HepG2 (cell line): ENCODE measurements around the gene NCAPG. TPM values are rescaled to one million over a fixed set of nuclear protein-coding genes. Genes with fewer than 3 reads are reported as not detected.

Experiments used
- ATAC-seq: fragments of 200-7000 bp; cut with Tn5 transposase; 3 replicates; pipeline ENCODE4 v1.9.1; 2020; ENCODE audit warnings: mild to moderate bottlenecking, moderate library complexity
- BruUV-seq: library from RNA; stranded (reverse); fragments of 400-500 nt; replicated peaks from 2 replicates; lab custom pipeline; 2021; lab: Mats Ljungman, UMichigan
- CTCF ChIA-PET: fragments of 300-600 bp; formaldehyde crosslinking; extraction: SDS; loops from one replicate; lab custom pipeline; 2021; ENCODE audit warnings: low total read pairs, inconsistent platforms, low intra/inter-chr PET ratio; lab: Yijun Ruan, JAX
- POLR2A ChIA-PET: fragments of 350-600 bp; sonication (Branson Sonifier 250); formaldehyde crosslinking; loops from one replicate; lab custom pipeline; 2020; ENCODE audit warnings: antibody characterized with exemption, inconsistent platforms; lab: Yijun Ruan, JAX
- DNase-seq: peaks from one replicate; pipeline ENCODE4 v3.0.0-alpha.2; 2015; ENCODE audit warnings: low spot score
- FAIRE-seq: peaks from 3 replicates; lab custom pipeline; 2011; peaks lifted over from hg19 to GRCh38; lab: Jason Lieb, UNC
- H2AFZ ChIP-seq: one replicate; pipeline ENCODE4 v1.6.1; 2011; ENCODE audit warnings: low read length, inconsistent platforms
- H3K27ac ChIP-seq: fragments of 300-600 bp; 3 replicates; pipeline ENCODE4 v1.8.0; 2011; ENCODE audit warnings: mixed run types, mild to moderate bottlenecking, mixed read lengths, low read length, inconsistent platforms; ENCODE audit not compliant: insufficient read depth; ENCODE audit errors: extremely low read length
- H3K27me3 ChIP-seq, 2 experiments: fragments of 200-600 bp in 1 of 2; 2 replicates in 1 of 2; 3 replicates in 1 of 2; pipeline versions ENCODE4 v1.6.0 to v1.8.0; 2011; ENCODE audit warnings: low read length in 2 of 2, mild to moderate bottlenecking in 2 of 2, moderate library complexity in 2 of 2, inconsistent platforms in 1 of 2; ENCODE audit not compliant: insufficient read depth in 2 of 2, control insufficient read depth in 1 of 2
- H3K36me3 ChIP-seq, 2 experiments: fragments of 200-600 bp in 1 of 2; replicated peaks in 1 of 2; 2 replicates in 1 of 2; 3 replicates in 1 of 2; pipeline versions ENCODE4 v1.5.1 to v1.8.0; 2011; ENCODE audit warnings: low read length in 2 of 2, inconsistent platforms in 1 of 2; ENCODE audit not compliant: insufficient read depth in 2 of 2, control insufficient read depth in 1 of 2
- H3K4me1 ChIP-seq: 2 replicates; pipeline ENCODE4 v1.5.1; 2012; ENCODE audit warnings: low read length, inconsistent platforms; ENCODE audit not compliant: insufficient read depth
- H3K4me2 ChIP-seq: 2 replicates; pipeline ENCODE4 v1.6.0; 2011; ENCODE audit warnings: low read depth, low read length, inconsistent platforms
- H3K4me3 ChIP-seq, 3 experiments: fragments of 200-600 bp in 1 of 3; sonication (generic), shearing (Covaris generic) in 1 of 3; replicated peaks in 1 of 3; 2 replicates each; pipeline ENCODE4 v1.5.1; 2011 to 2016; ENCODE audit warnings: low read length in 3 of 3, inconsistent platforms in 2 of 3, low read depth in 2 of 3, mild to moderate bottlenecking in 2 of 3, control low read depth in 1 of 3, mixed read lengths in 1 of 3; ENCODE audit not compliant: insufficient read depth in 1 of 3
- H3K79me2 ChIP-seq: one replicate; pipeline ENCODE4 v1.6.1; 2011; ENCODE audit warnings: low read length, inconsistent platforms; ENCODE audit not compliant: insufficient read depth
- H3K9ac ChIP-seq: 2 replicates; pipeline ENCODE4 v1.6.0; 2011; ENCODE audit warnings: mild to moderate bottlenecking, low read depth, low read length, inconsistent platforms; ENCODE audit not compliant: insufficient read depth
- H3K9me3 ChIP-seq: 2 replicates; pipeline ENCODE4 v1.5.1; 2012; ENCODE audit warnings: mild to moderate bottlenecking, low read length
- H4K20me1 ChIP-seq: 2 replicates; pipeline ENCODE4 v1.6.0; 2011; ENCODE audit warnings: inconsistent platforms, mild to moderate bottlenecking, low read length, moderate library complexity; ENCODE audit not compliant: insufficient read depth
- MAFG ChIP-seq: sonication (generic); formaldehyde crosslinking; IDR thresholded peaks from 2 replicates; pipeline ENCODE4 v1.5.1; 2020; ENCODE audit warnings: mild to moderate bottlenecking, missing genetic modification reagents
- SMARCC2 ChIP-seq: fragments of 450-650 bp; IDR thresholded peaks from 2 replicates; pipeline ENCODE4 v1.6.1; 2017; ENCODE audit warnings: antibody characterized with exemption, mild to moderate bottlenecking
- XRCC5 ChIP-seq: fragments of 200-400 bp; formaldehyde crosslinking; optimal IDR thresholded peaks from 2 replicates; pipeline ENCODE3; 2017; ENCODE audit warnings: mild to moderate bottlenecking, low read length
- ZNF230 ChIP-seq: sonication (generic); formaldehyde crosslinking; IDR thresholded peaks from 2 replicates; pipeline ENCODE4 v1.4.0; 2020; ENCODE audit warnings: mild to moderate bottlenecking, missing genetic modification reagents
- ZNF382 ChIP-seq: sonication (generic); formaldehyde crosslinking; IDR thresholded peaks from 2 replicates; pipeline ENCODE4 v1.5.0; 2020; ENCODE audit warnings: missing genetic modification reagents, mild to moderate bottlenecking, borderline replicate concordance
- ZNF446 ChIP-seq: sonication (generic); formaldehyde crosslinking; IDR thresholded peaks from 2 replicates; pipeline ENCODE4 v1.5.0; 2020; ENCODE audit warnings: mild to moderate bottlenecking, missing genetic modification reagents
- ZNF549 ChIP-seq: sonication (generic); formaldehyde crosslinking; IDR thresholded peaks from 2 replicates; pipeline ENCODE4 v1.5.0; 2020; ENCODE audit warnings: missing genetic modification reagents
- ZNF652 ChIP-seq: IDR thresholded peaks from 2 replicates; pipeline ENCODE4 v1.6.1; 2016; ENCODE audit warnings: low read depth, borderline replicate concordance
- ZNF660 ChIP-seq: sonication (generic); formaldehyde crosslinking; IDR thresholded peaks from 2 replicates; pipeline ENCODE4 v1.5.1; 2020; ENCODE audit warnings: mild to moderate bottlenecking, low read depth, missing genetic modification reagents, borderline replicate concordance
- WGBS: methylation state at CpG from one replicate; pipeline ENCODE4 v1.1.6; 2017; ENCODE audit warnings: low lambda C conversion rate; 5-methylcytosine and 5-hydroxymethylcytosine counted together
- in situ Hi-C: cut with HindIII; loops from 2 replicates; pipeline ENCODE4 v1.10.0; 2017; ENCODE audit warnings: low pct_unique_long_range_greater_than_20kb; ENCODE audit not compliant: extremely low pct_ligation_motif_present
- intact Hi-C: fragments of 100-400 bp; cut with micrococcal nuclease; formaldehyde crosslinking; loops from one replicate; pipeline ENCODE4 v1.10.0; 2022; ENCODE audit not compliant: unreplicated experiment
- polyA plus RNA-seq, 8 experiments: library from polyadenylated mRNA; depleted of rRNA in 3 of 8; stranded (reverse) in 7 of 8; unstranded in 1 of 8; fragments of >200 nt; fragmentation: Illumina TruSeq in 4 of 8; extraction: Trizol in 4 of 8; gene quantifications; 2 replicates each; pipeline versions ENCODE4 v1.2.1 to v1.2.3, GENCODE V29; 2011 to 2016; ENCODE audit warnings: low read depth in 4 of 8, missing spikeins in 1 of 8, mixed read lengths in 1 of 8; ENCODE audit not compliant: insufficient read depth in 1 of 8
- total RNA-seq, 5 experiments: library from RNA; depleted of rRNA; stranded (reverse); fragments of >200 nt; fragmentation: Illumina TruSeq; extraction: Trizol; gene quantifications; 2 replicates each; pipeline ENCODE4 v1.2.3, GENCODE V29; 2016; ENCODE audit warnings: low read depth in 1 of 5
- TF ChIP-seq, protein P1 (sequence below): sonication (generic); formaldehyde crosslinking; IDR thresholded peaks from 2 replicates; pipeline ENCODE4 v1.4.0; 2020; ENCODE audit warnings: missing genetic modification reagents, borderline replicate concordance
- TF ChIP-seq, protein P2 (sequence below): sonication (generic); formaldehyde crosslinking; IDR thresholded peaks from 2 replicates; pipeline ENCODE4 v1.4.0; 2020; ENCODE audit warnings: mild to moderate bottlenecking, missing genetic modification reagents
- TF ChIP-seq, protein P3 (sequence below): sonication (generic); formaldehyde crosslinking; IDR thresholded peaks from 2 replicates; pipeline ENCODE4 v1.4.0; 2020; ENCODE audit warnings: missing genetic modification reagents
- TF ChIP-seq, protein P4 (sequence below): sonication (generic); formaldehyde crosslinking; IDR thresholded peaks from 2 replicates; pipeline ENCODE4 v1.8.0; 2022; ENCODE audit warnings: low read depth, missing genetic modification reagents

The NCAPG gene
- total and polyA plus RNA-seq, 2 of the 13 experiments (the other 11 are each of a cell fraction or from before 2014, with no cell fraction given) = 14.8 to 61.9 TPM

DNA sequence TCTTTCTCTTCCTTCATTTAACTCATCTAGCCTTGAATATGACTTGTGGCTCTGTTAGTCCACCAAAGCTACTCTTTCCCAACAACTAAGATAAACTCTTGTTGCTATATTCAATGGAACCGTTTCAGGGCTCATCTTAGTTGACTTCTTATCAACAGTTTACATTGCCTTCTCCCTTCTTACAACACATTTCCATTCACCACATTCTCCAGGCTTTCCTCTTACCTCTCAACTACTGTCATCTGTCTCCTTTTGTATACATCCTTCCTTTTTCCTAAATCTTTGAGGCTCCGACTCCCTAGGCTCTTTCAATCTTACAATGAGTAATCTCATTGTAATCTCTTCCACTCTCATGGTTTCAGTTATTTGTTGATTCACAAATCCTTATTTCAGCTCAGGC is 58.5 kb downstream of the NCAPG start:
- CTCF ChIA-PET = no interaction called here
- Histone ChIP-seq H3K4me3 (no peak overlapping the region), H3K27ac (no peak overlapping the region), H3K79me2 (no peaks in the 10 kb centered on the region), H3K9me3 (no peaks in the 10 kb centered on the region), H3K36me3 (no peaks in the 10 kb centered on the region), H2AFZ (no peak overlapping the region), H4K20me1 (no peaks in the 10 kb centered on the region), H3K27me3 (no peaks in the 10 kb centered on the region), H3K4me2 (no peak overlapping the region), H3K9ac (no peak overlapping the region), H3K4me1 (peaks cover 7% of the 10 kb centered on the region)
- FAIRE-seq (no peak), DNase-seq (no peak), ATAC-seq (no peak)
- intact Hi-C loops = no loop called here
- POLR2A ChIA-PET = no interaction called here
- 85% methylated on average over 2 of the region's 2 CpGs for WGBS
- in situ Hi-C loops = no loop called here
- BruUV-seq = no TSS peak
- TF ChIP-seq SMARCC2 (no peak), MAFG (CRISPR knock-in tag) (no peak), XRCC5 (no peak), ZNF652 (CRISPR knock-in tag) (no peak), ZNF446 (CRISPR knock-in tag) (no peak), ZNF549 (no peak), ZNF230 (no peak), ZNF660 (CRISPR knock-in tag) (no peak), ZNF382 (CRISPR knock-in tag) (no peak)
- TF ChIP-seq, protein P1, sequence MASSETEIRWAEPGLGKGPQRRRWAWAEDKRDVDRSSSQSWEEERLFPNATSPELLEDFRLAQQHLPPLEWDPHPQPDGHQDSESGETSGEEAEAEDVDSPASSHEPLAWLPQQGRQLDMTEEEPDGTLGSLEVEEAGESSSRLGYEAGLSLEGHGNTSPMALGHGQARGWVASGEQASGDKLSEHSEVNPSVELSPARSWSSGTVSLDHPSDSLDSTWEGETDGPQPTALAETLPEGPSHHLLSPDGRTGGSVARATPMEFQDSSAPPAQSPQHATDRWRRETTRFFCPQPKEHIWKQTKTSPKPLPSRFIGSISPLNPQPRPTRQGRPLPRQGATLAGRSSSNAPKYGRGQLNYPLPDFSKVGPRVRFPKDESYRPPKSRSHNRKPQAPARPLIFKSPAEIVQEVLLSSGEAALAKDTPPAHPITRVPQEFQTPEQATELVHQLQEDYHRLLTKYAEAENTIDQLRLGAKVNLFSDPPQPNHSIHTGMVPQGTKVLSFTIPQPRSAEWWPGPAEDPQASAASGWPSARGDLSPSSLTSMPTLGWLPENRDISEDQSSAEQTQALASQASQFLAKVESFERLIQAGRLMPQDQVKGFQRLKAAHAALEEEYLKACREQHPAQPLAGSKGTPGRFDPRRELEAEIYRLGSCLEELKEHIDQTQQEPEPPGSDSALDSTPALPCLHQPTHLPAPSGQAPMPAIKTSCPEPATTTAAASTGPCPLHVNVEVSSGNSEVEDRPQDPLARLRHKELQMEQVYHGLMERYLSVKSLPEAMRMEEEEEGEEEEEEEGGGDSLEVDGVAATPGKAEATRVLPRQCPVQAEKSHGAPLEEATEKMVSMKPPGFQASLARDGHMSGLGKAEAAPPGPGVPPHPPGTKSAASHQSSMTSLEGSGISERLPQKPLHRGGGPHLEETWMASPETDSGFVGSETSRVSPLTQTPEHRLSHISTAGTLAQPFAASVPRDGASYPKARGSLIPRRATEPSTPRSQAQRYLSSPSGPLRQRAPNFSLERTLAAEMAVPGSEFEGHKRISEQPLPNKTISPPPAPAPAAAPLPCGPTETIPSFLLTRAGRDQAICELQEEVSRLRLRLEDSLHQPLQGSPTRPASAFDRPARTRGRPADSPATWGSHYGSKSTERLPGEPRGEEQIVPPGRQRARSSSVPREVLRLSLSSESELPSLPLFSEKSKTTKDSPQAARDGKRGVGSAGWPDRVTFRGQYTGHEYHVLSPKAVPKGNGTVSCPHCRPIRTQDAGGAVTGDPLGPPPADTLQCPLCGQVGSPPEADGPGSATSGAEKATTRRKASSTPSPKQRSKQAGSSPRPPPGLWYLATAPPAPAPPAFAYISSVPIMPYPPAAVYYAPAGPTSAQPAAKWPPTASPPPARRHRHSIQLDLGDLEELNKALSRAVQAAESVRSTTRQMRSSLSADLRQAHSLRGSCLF = no peak
- TF ChIP-seq, protein P2, sequence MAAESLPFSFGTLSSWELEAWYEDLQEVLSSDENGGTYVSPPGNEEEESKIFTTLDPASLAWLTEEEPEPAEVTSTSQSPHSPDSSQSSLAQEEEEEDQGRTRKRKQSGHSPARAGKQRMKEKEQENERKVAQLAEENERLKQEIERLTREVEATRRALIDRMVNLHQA (CRISPR knock-in tag) = no peak
- TF ChIP-seq, protein P3, sequence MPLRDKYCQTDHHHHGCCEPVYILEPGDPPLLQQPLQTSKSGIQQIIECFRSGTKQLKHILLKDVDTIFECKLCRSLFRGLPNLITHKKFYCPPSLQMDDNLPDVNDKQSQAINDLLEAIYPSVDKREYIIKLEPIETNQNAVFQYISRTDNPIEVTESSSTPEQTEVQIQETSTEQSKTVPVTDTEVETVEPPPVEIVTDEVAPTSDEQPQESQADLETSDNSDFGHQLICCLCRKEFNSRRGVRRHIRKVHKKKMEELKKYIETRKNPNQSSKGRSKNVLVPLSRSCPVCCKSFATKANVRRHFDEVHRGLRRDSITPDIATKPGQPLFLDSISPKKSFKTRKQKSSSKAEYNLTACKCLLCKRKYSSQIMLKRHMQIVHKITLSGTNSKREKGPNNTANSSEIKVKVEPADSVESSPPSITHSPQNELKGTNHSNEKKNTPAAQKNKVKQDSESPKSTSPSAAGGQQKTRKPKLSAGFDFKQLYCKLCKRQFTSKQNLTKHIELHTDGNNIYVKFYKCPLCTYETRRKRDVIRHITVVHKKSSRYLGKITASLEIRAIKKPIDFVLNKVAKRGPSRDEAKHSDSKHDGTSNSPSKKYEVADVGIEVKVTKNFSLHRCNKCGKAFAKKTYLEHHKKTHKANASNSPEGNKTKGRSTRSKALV = no peak
- TF ChIP-seq, protein P4, sequence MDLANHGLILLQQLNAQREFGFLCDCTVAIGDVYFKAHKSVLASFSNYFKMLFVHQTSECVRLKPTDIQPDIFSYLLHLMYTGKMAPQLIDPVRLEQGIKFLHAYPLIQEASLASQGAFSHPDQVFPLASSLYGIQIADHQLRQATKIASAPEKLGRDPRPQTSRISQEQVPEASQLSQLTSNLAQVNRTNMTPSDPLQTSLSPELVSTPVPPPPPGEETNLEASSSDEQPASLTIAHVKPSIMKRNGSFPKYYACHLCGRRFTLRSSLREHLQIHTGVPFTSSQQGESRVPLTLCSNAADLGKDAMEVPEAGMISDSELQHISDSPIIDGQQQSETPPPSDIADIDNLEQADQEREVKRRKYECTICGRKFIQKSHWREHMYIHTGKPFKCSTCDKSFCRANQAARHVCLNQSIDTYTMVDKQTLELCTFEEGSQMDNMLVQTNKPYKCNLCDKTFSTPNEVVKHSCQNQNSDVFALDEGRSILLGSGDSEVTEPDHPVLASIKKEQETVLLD (CRISPR knock-in tag) = no peak
